Prostate gland (tissue), 2 donors: ENCODE data around the gene NOL7.

Experiments used
- POLR2A ChIP-seq: fragments of 450-650 bp; IDR thresholded peaks from one replicate; pipeline ENCODE4 v1.6.1; 2016; ENCODE audit warnings: antibody characterized with exemption, mild to moderate bottlenecking
- TF ChIP-seq, protein P1 (sequence below), 4 experiments: fragments of 200-600 bp in 2 of 4; fragments of 450-650 bp in 2 of 4; sonication (generic) in 2 of 4; IDR thresholded peaks; 1 replicate in 3 of 4; 2 replicates in 1 of 4; pipeline ENCODE4 v1.5.1; 2016 to 2019; ENCODE audit warnings: antibody characterized with exemption in 4 of 4, mild to moderate bottlenecking in 2 of 4, moderate library complexity in 2 of 4

DNA sequence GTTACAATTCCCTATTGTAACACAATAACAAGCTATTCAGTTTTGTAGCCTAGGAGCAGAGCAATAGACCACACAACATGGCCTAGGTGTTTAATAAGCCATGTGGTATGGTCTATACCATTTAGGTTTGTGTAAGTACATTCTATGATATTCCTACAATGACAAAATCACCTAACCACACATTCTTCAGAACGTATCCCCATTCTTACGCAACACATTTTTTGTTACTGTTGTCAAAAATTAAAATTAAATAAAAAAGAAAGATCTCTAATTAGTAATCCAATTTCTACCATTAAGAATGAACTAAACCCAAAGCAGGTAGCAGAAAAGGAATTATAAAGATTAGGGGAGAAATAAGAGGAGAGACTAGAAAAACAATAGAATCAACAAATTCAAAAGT, 52.5 kb downstream of the NOL7 start:
- TF ChIP-seq, protein P1, sequence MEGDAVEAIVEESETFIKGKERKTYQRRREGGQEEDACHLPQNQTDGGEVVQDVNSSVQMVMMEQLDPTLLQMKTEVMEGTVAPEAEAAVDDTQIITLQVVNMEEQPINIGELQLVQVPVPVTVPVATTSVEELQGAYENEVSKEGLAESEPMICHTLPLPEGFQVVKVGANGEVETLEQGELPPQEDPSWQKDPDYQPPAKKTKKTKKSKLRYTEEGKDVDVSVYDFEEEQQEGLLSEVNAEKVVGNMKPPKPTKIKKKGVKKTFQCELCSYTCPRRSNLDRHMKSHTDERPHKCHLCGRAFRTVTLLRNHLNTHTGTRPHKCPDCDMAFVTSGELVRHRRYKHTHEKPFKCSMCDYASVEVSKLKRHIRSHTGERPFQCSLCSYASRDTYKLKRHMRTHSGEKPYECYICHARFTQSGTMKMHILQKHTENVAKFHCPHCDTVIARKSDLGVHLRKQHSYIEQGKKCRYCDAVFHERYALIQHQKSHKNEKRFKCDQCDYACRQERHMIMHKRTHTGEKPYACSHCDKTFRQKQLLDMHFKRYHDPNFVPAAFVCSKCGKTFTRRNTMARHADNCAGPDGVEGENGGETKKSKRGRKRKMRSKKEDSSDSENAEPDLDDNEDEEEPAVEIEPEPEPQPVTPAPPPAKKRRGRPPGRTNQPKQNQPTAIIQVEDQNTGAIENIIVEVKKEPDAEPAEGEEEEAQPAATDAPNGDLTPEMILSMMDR (IDR thresholded peaks at IDR 0.05): no peak
- no peak for TF ChIP-seq POLR2A
